Epithelial cell of prostate (primary cell): ENCODE measurements around the gene TF.

ENCODE experiments used
- DNase-seq: peaks from one replicate; pipeline ENCODE4 v3.0.0-alpha.2; 2011; ENCODE audit warnings: low read depth, low spot score
- H3K27ac ChIP-seq: fragments of 450-650 bp; 2 replicates; pipeline ENCODE4 v1.5.1; 2017; ENCODE audit warnings: mild to moderate bottlenecking

Gene TF

DNA sequence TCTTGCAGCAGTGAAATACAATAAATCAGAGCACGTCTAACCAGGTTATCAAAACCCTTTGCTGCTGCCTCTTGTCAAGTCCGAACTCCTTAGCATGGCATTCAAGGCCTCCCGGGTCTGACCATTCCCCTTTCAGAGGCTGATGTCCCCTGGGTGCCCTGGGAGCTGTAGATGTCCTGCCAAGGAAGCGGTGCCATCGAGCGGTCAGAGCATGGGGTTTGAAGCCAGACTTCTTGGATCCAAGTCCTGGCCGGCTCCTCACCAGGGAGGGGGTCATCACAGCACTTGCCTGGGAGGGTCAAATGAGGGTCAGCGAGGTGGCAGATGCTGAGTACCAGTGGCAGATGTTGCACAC lies 496 bp downstream of the TF start:
- DNase-seq = no peak
- no peak overlapping the region for H3K27ac ChIP-seq

- no peak for DNase-seq
- H3K27ac ChIP-seq = no peak overlapping the region
Observed at GRCh38 chr3:133747373-133747772, 1.2 kb downstream of the TF start.

DNA sequence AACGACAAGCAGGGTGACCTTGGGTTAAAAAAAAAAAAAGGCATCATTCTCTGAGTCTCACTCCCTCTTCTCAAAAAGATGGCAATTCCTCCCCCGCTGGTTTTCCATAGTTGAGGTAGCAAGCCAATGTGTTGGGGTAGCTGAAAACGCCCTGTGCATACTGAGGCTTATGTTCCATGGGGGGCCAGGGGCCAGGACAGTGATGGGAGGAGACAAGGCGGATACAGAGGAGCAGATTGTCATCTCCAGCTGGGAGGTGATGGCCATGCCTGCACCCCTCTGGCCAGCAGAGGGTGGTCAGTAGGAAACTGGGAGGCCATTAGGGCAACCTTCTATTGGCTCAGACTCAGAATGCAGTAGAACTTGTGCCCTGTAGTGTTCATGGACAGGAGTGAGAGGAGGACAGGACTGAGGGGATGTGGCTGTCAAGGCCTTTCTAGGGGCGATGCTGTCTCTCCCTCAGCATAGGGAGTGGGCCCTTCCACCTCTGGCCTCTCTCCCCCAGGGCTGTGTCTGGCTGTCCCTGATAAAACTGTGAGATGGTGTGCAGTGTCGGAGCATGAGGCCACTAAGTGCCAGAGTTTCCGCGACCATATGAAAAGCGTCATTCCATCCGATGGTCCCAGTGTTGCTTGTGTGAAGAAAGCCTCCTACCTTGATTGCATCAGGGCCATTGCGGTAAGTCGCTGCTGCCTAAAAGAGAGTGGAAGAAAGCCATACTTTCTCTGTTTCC lies 1.9 kb downstream of the TF start:
- DNase-seq = no peak

DNA sequence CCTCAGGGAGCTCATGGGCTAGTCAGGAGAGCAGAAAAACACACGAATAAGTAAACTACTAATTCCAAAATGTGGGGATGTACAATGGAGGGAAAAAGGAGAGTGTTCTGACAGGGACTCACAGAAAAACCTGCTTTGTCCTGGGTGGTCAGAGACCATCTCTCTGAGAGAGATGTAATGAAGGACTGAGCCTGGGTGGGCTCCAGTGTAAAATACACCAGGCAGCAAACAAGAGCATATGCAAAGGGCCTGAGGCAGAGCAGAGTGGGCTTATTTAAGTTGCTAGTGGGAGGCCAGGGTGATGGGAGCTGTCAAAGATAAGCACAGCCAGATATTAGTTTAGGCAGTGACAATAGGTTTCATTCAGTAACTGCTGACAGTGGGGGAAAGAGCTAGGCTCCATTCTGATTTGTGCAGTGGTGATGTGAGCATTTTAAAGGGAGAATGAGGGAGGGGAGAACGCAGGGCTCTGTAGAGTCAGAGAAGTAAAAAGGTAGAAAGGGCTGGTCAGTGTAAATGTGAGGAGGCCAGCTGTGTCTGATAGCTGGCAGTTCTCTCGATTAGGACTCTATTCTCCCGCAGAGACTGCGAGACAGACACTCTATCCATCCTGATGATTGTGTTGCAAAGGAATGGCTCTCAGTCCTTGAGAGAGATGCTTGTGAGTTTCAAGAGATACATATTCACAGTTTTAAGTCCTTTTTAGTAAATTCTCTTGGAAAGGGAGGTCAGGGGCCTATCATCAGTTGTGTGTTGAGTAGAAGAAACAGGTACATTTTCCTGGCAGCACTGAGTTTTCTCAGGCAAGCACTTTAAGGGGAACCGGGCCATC lies 3.5 kb downstream of the TF start:
- H3K27ac ChIP-seq = no peak overlapping the region
- DNase-seq = no peak

More for the DNA sequence above, 1.9 kb downstream of the TF start:
- H3K27ac ChIP-seq = no peak overlapping the region

- no peak for DNase-seq
Observed at GRCh38 chr3:133750259-133750656, 4.1 kb downstream of the TF start.

DNA sequence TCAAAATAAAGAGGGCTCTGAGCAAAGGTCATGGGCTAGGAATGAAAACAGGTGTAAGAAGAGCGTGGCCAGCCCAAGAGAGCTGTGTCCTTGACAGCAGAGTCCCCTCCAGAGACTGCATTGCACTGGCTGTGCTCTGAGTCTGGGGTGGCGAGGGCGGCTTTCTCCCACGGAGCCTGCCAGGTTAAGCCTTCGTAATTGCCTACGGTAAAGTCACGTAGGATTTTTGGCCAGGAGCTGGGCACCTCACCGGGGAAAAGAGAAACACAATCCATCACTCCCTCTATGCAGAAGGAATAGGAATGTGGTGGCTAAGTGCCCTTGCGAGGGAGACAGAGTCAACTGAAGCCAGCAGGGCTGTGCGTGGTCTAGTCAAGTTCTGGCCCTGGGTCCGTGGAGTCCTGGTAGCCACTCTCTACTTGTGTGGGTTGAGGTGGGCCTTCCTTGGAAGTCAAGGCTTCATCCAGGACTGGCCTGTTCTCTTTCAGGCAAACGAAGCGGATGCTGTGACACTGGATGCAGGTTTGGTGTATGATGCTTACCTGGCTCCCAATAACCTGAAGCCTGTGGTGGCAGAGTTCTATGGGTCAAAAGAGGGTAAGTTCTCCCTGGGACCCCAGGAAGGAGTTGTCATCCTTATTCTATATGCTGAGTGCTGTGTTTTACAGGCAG lies 7.0 kb downstream of the TF start:
- no peak for DNase-seq

More at GRCh38 chr3:133750259-133750656, 4.1 kb downstream of the TF start:
- H3K27ac ChIP-seq = no peak overlapping the region

DNA sequence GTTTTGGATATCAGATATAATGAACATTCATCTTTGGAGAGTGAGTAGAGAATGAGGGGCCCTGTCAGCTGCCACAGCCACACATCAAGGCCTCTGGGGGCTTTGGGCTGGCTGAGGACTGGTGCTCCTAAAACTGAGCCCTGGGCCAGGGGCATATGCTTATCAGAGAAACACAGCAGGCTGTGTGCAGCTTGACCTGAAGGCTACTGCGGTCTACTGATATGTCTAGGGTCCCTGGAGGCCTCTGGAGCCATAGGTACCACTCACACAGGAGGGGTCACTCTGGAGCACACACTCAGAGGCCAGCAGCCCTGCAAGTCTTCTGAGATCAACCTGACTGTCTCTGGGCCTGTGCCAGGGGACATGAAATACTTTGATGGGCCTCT lies 7.6 kb downstream of the TF start:
- H3K27ac ChIP-seq = no peak overlapping the region
- no peak for DNase-seq

More for the DNA sequence above, 7.0 kb downstream of the TF start:
- H3K27ac ChIP-seq = no peak overlapping the region

GRCh38 chr3:133754455-133754854 lies 8.3 kb downstream of the TF start:
- DNase-seq = peak; percentile 18

DNA sequence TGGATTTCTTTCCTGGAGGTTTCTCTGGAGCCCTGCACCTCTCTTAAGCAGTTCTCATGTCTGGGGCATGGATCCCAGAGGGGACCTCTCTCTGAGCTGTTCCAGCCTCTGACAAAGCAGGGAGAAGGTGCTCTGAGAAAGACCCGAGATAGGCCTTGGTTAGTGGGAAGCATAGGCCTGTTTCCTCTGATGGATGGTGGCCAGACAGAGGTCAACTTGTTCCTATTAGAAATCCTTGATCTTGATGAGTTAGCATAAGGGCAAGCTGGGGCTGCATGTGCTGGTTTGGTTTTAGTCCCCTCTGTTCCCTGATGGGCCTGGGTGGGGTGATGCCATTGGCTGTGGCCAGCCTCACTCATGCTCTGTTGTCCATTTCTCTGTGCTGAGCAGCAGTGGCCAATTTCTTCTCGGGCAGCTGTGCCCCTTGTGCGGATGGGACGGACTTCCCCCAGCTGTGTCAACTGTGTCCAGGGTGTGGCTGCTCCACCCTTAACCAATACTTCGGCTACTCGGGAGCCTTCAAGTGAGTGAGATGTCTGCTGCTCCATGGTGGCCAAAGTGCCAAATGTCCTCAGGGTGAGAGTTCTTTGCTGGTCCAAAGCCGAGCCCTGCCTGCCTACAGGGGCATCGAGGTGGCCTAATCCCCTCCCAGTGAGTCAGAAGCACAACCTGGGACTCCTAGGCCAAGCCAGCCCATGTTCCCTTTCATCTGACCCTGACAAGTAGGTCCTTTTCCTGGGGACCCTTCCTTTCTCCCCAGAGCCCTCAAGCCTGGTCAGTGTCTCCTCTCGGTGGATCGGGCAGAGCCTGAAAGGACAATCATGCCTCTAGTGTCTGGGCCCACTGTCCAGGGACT lies 9.0 kb downstream of the TF start:
- no peak for DNase-seq

More at GRCh38 chr3:133754455-133754854, 8.3 kb downstream of the TF start:
- H3K27ac ChIP-seq = no peak overlapping the region

DNA sequence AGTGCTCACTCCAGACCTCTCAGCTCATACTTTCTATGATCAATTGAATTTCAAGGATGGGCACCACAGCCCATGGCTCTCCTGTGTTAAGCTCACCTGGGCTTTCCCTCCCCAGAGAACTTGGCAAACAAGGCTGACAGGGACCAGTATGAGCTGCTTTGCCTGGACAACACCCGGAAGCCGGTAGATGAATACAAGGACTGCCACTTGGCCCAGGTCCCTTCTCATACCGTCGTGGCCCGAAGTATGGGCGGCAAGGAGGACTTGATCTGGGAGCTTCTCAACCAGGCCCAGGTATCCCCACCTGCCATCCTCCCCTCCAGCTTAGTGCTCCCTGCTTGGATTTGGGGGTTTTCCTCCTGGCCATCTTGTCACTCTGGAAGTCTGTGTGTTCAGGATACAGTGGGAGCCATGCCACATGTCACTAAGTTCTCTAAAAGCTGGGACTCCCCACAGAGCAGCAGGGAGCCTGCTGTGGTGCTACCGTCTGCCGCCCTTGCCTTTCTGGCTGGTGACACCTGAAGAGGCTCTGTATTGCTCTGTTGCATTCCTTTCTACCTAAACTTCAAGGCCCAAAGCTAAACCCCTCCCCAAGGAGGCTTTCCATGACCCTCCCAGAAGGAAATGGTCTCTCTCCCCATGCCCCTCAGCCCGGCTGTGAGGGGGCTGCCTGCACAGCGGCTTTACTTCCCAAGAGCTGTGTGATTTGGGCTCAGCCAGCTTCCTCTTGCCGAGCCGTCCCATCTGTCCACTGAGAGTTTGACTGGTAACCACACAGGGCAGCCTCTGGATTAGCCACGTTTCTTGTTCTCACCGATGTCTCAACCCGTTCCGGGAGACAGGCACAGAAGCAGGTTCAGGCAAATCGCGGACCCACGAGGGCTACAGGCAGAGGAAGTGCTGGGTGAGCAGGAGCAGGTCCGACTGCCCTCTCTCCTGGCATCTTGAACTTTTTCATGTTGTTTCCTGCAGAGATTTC lies 10.8 kb downstream of the TF start:
- DNase-seq = peak; percentile 24
- no peak overlapping the region for H3K27ac ChIP-seq

More for the DNA sequence above, 9.0 kb downstream of the TF start:
- H3K27ac ChIP-seq = no peak overlapping the region

DNA sequence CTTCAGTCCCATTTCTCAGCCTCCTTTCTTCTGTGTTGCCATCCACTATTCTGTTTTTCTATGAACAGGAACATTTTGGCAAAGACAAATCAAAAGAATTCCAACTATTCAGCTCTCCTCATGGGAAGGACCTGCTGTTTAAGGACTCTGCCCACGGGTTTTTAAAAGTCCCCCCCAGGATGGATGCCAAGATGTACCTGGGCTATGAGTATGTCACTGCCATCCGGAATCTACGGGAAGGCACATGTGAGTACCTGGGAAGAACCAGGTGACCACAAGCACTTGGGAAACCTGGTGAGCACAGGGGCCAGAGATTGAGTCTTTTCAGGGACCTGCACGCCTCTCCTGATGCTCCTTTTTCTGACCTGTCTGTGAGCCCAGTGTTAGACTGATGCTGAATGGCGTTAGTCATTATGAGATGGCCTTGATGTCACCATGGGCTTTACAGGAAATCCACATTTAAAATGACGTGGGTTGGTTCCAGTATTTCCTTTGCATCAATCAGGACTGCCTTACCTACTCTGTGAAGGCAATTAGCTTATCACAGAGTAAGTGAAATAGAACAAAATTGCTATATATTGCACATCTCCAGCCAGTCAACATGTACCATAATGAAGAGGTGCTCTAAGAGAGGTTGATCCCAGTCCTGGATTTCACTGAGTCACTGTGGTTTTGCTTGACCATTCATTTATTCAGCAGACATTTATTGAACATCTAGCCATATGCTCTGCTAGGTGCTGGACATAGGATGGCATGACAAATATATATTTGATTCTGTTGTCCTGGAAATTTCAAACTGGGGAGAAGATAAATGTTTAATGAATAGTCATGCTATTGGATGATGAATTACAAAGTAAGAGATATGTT lies 11.7 kb downstream of the TF start:
- no peak overlapping the region for H3K27ac ChIP-seq
- no peak for DNase-seq

GRCh38 chr3:133758568-133758928 lies 12.4 kb downstream of the TF start:
- DNase-seq = no peak
- H3K27ac ChIP-seq = no peak overlapping the region

DNA sequence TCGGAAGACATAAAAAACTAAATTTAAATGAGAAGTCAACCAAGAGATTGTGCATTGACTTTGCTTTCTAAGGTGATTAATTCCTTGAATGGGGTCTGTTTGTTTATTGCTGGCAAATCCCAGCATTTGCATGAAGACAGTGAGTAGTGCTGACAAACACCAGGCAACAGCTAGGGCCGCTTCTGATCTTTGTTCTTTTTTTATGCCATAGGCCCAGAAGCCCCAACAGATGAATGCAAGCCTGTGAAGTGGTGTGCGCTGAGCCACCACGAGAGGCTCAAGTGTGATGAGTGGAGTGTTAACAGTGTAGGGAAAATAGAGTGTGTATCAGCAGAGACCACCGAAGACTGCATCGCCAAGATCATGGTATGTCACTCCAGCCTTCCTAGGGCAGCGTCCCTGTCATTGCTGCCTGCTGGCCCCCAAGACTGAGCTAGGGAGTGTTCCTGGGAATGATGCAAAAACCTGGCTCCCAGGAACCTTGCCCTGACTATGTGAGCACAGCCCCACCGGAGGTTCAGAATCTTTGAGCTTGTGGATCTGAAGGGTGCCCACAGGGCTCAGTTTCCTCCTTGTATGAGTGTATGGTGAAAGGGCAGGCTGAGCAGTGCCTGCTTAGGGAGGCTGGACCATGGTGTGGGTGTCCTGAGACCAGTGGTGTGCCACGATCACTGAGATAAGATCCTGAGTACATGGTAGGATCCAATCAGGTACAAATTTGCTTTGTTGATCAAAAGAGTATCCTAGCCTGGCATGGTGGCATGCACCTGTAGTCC lies 13.0 kb downstream of the TF start:
- no peak for DNase-seq

GRCh38 chr3:133759740-133760305 lies 13.6 kb downstream of the TF start:
- no peak for DNase-seq

More for the DNA sequence above, 13.0 kb downstream of the TF start:
- H3K27ac ChIP-seq = no peak overlapping the region

GRCh38 chr3:133760916-133761315 lies 14.7 kb downstream of the TF start:
- no peak overlapping the region for H3K27ac ChIP-seq
- no peak for DNase-seq

More at GRCh38 chr3:133759740-133760305, 13.6 kb downstream of the TF start:
- H3K27ac ChIP-seq = no peak overlapping the region

GRCh38 chr3:133761605-133762484 lies 15.7 kb downstream of the TF start:
- no peak for DNase-seq
- no peak overlapping the region for H3K27ac ChIP-seq
